ENCODE data around the gene CFAP46.
"Not testable (repeated sequence)": the region's sequence is repeated elsewhere in the genome, so short reads cannot be mapped to it uniquely, and the experiment has no call there.

Gene CFAP46

DNA sequence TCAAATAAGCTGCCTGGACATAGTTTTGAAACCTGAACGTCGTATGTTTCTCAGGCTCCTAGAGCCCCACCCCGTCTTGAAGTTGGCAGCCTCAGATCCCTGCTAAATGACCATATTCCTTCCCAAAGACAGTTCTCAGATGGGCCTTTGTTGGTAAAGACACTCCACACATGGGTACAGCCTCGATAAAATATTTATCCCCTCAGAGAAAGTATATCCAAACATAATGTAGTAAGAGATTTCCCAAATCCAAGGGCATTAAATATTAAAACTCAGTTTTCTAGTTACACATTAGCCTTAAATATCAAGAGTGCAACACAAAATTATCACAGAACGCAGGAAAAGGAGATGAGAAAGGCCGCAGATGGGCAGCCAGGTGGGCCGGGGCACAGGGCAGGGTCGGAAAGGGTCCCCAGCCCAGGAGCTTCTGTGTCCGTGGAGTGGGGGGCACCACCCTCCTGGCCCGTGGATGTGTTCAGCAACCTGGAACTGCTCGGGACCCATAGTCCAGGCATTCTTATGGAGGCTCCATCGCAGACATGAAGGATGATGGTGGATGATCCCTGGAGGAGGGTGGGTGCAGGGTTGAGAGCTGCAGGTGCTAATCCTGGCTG lies 1.5 kb upstream of the CFAP46 start:
- DNase-seq: no peak

- no peak for DNase-seq
Observed at GRCh38 chr10:132943058-132943790, 854 bp upstream of the CFAP46 start.

GRCh38 chr10:132941640-132942051 lies 724 bp downstream of the CFAP46 start:
- no peak for DNase-seq

DNA sequence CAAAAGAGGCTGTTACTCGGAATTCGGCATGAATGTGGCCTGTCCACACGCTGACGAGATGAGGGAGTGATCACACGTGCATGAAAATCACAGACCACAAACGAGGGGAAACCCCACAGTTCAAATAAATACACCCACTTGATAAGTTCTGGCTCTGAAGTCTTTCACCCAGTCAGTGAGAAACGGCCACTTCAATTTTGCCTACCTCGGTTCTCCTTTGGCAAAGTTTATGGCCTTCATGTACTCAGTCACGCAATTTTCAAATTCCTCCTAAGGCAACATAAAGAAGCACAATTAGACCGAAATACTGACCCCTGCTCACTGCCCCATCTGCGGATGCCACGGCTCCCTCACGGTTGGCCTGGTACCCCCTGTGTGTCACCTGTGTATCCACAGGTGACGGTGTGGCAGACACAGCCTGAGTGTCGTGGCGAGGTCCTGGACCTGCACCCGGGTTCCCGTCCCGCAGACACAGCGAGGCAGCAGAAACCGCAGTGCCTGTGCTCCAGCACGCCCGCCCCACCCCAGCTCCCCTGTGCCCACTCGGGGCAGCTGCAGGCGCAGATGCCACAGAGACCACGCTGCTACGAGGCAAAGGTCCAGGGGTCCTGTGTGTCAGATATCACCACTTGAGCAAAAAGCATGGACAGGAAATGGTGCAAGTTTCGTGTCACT lies 1.4 kb downstream of the CFAP46 start:
- DNase-seq: no peak

- no peak for DNase-seq
Observed at GRCh38 chr10:132939957-132940790, 2.2 kb downstream of the CFAP46 start.

- DNase-seq: no peak
Observed at GRCh38 chr10:132939378-132939955, 2.9 kb downstream of the CFAP46 start.

GRCh38 chr10:132938472-132939339 lies 3.7 kb downstream of the CFAP46 start:
- DNase-seq: no peak

GRCh38 chr10:132937861-132938260 lies 4.5 kb downstream of the CFAP46 start:
- no peak for DNase-seq

DNA sequence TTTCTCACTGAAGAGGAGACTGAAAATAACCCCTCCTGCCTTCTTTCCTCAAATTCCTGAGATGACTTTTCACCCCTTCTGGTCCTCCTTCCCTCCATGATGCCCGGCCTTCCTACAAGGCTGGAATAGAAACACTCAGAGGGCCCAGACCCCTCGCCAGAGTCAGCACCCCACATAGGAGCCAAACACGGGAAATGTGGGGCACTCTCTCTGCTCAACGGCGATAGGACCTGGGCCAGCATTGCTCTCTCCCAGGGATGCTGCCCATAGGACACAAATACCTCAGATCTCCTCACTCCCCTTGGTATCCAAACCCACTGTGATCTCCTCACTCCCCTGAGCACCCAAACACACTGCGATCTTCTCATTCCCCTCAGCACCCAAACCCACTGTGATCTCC lies 7.4 kb downstream of the CFAP46 start:
- DNase-seq: no peak

GRCh38 chr10:132933308-132934042 lies 8.9 kb downstream of the CFAP46 start:
- no peak for DNase-seq

- DNase-seq: no peak
Observed at GRCh38 chr10:132932461-132933307, 9.7 kb downstream of the CFAP46 start.

- not testable (repeated sequence) for DNase-seq
Observed at GRCh38 chr10:132931258-132932250, 10.8 kb downstream of the CFAP46 start.

DNA sequence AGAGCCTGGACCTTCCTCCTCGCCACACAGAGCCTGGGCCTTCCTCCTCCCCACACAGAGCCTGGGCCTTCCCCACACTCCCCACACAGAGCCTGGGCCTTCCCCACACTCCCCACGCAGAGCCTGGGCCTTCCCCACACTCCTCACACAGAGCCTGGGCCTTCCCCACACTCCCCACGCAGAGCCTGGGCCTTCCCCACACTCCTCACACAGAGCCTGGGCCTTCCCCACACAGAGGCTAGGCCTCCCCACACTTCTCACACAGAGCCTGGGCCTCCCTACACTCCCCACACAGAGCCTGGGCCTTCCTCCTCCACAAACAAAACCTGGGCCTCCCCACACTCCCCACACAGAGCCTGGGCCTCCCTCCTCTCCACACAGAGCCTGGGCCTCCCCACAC lies 11.7 kb downstream of the CFAP46 start:
- DNase-seq: not testable (repeated sequence)

DNA sequence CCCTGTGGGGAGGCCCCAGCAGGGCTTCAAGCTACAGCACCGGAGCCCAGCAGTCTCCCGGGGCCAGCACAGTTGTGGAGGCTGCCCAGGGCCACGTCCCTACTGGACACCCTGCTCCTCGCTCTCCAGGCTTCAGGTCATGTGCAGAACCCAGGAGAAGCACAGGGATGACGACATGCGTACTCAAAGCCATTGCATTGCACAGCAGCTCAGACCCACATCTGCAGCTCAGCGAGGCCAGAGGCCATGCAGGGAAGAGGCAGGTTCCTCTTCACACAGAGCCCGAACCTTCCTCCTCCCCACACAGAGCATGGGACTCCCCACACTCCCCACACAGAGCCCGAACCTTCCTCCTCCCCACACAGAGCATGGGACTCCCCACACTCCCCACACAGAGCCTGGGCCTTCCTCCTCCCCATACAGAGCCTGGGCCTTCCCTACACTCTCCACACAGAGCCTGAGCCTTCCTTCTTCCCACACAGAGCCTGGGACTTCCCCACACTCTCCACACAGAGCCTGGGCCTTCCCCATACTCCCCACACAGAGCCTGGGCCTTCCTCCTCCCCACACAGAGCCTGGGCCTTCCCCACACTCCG lies 12.3 kb downstream of the CFAP46 start:
- no peak for DNase-seq

GRCh38 chr10:132929480-132929879 lies 12.9 kb downstream of the CFAP46 start:
- DNase-seq: no peak

DNA sequence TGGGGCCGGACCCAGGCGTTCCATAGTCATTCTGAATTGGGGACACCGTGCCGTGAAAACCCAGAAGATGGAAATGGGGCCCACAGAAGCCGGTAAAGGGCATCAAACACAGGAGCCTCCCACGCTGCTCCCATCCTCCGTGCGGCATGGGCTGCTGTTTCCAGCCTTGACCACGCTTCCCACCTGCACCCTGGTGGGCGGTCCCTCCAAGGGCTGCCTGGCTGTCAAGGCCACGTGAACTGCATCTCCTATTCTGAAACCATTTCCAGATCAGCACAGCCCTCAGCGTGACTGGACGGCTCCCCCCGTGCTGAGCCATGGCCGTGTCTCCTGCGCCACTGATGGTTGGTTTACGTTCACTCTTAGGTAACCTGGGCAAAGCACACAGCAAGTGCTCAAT lies 14.1 kb downstream of the CFAP46 start:
- DNase-seq: no peak

GRCh38 chr10:132927824-132928223 lies 14.5 kb downstream of the CFAP46 start:
- no peak for DNase-seq
